Tibial nerve (tissue), 4 donors: Measurements from ENCODE around the gene MPZL1.
A peak's percentile ranks its signal among the peaks of the same experiment; 100 is the strongest.

Source experiments
- CTCF ChIP-seq, 5 experiments: fragments of 200-600 bp in 3 of 5; fragments of 450-650 bp in 2 of 5; sonication (generic) in 3 of 5; IDR thresholded peaks; one replicate each; pipeline ENCODE4 v1.5.1; 2016 to 2019; ENCODE audit warnings: antibody characterized with exemption in 5 of 5, mild to moderate bottlenecking in 3 of 5, moderate library complexity in 2 of 5
- EP300 ChIP-seq, 2 donors: sonication (generic); formaldehyde crosslinking; IDR thresholded peaks; one replicate each; pipeline ENCODE4 v1.6.1; 2017; ENCODE audit warnings: antibody characterized with exemption in 2 of 2, mild to moderate bottlenecking in 1 of 2
- POLR2A ChIP-seq, 2 donors: fragments of 450-650 bp; IDR thresholded peaks; one replicate each; pipeline ENCODE4 v1.6.1; 2017; ENCODE audit warnings: antibody characterized with exemption in 2 of 2, mild to moderate bottlenecking in 2 of 2, moderate library complexity in 2 of 2

- TF ChIP-seq CTCF (IDR thresholded peaks at IDR 0.05) (no peak), EP300 (IDR thresholded peaks at IDR 0.05) (peak in 1 of 2 donors; percentile 85), POLR2A (IDR thresholded peaks at IDR 0.05) (no peak)
These were observed 69.8 kb downstream of the MPZL1 start for GRCh38 chr1:167791281-167792187.
